ENCODE measurements around the gene PRLHR.

PRLHR gene

DNA sequence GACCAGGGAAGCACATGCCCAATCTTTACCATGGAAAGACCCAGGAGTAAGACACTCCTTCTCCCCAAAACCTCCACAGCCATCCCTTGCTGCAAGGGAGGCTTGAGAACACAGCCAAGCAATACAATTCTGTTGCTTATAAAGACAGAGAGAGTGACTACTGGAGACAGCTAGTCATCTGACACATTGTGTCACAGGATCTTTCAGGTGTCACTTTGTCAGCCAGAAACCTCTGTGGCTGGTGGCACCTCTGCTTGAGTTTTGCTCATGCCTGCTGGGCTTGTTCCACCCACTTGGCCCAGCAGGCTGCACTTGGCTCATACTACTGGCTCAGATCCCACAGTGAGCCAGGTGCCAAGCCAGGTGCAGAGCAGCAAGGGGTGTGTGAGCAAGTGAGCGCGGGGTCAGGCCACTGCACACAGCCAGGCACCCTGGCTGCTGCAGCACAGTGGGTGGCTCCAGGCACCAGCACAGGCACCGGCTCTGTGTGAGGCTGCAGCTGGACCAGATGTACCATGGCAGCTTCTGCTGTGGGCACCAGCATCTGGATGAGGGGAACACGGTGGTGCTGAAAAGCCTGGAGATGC is 12.4 kb upstream of the PRLHR start:
- no peak for TF ChIP-seq JUND (IDR thresholded peaks at IDR 0.05; ENCODE audit: low read depth)
- in situ Hi-C loops (cut with HindIII; ENCODE audit: low pct_unique_long_range_greater_than_20kb, low sequenced_read_pairs): no loop called here
- DNase-seq (ENCODE audit: low read depth in 1 of 2, low spot score in 1 of 2): no peak

- DNase-seq (ENCODE audit: low read depth in 1 of 2, low spot score in 1 of 2): no peak
- in situ Hi-C loops (cut with HindIII; ENCODE audit: low pct_unique_long_range_greater_than_20kb, low sequenced_read_pairs): no loop called here
- TF ChIP-seq JUND (IDR thresholded peaks at IDR 0.05; ENCODE audit: low read depth): no peak
Observed at GRCh38 chr10:118605694-118606093, 10.2 kb upstream of the PRLHR start.

GRCh38 chr10:118596426-118597124 is 1.1 kb upstream of the PRLHR start:
- in situ Hi-C loops (cut with HindIII; ENCODE audit: low pct_unique_long_range_greater_than_20kb, low sequenced_read_pairs): no loop called here
- DNase-seq (ENCODE audit: low read depth in 1 of 2, low spot score in 1 of 2): no peak
- TF ChIP-seq JUND (IDR thresholded peaks at IDR 0.05; ENCODE audit: low read depth): no peak

GRCh38 chr10:118595064-118595420 is 406 bp downstream of the PRLHR start:
- in situ Hi-C loops (cut with HindIII; ENCODE audit: low pct_unique_long_range_greater_than_20kb, low sequenced_read_pairs): no loop called here
- TF ChIP-seq JUND (IDR thresholded peaks at IDR 0.05; ENCODE audit: low read depth): no peak
- no peak for DNase-seq (ENCODE audit: low read depth in 1 of 2, low spot score in 1 of 2)

GRCh38 chr10:118594392-118595063 is 920 bp downstream of the PRLHR start:
- TF ChIP-seq JUND (IDR thresholded peaks at IDR 0.05; ENCODE audit: low read depth): no peak
- in situ Hi-C loops (cut with HindIII; ENCODE audit: low pct_unique_long_range_greater_than_20kb, low sequenced_read_pairs): no loop called here
- peak in 1 of 2 experiments; percentile 5 for DNase-seq (ENCODE audit: low read depth in 1 of 2, low spot score in 1 of 2)

DNA sequence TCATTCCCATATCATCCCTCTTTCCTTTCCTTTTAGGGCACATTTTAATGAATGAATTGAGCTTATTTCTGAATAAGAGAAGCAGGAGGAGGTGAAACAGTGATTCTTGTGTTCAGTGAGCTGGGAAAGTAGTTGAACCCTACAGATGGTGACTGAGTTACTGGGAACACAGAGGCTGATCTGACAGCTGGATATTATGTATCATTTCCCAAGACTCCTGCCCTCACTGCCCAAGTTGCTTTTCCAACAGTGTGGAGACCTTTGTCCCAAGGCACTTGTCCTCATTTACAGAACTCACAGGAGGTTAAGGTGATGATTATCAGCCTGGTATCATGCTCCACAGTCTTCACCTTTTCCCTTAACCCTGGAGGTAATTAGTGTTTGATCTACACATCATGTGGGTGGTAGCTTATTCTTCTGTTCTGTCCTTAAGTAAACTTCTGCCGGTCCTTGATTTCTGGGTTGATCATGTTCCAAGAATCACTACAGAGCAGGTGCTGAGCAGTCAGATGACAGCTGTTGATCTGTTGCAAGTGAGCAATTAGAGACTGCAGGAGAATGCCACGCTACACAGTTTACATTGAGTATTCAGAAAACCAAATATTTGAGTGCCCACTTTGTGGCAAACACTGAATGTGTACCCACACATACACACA is 2.6 kb downstream of the PRLHR start:
- no peak for TF ChIP-seq JUND (IDR thresholded peaks at IDR 0.05; ENCODE audit: low read depth)
- in situ Hi-C loops (cut with HindIII; ENCODE audit: low pct_unique_long_range_greater_than_20kb, low sequenced_read_pairs): no loop called here
- DNase-seq (ENCODE audit: low read depth in 1 of 2, low spot score in 1 of 2): no peak

- in situ Hi-C loops (cut with HindIII; ENCODE audit: low pct_unique_long_range_greater_than_20kb, low sequenced_read_pairs): no loop called here
- peak in 1 of 2 experiments; percentile 19 for DNase-seq (ENCODE audit: low read depth in 1 of 2, low spot score in 1 of 2)
- no peak for TF ChIP-seq JUND (IDR thresholded peaks at IDR 0.05; ENCODE audit: low read depth)
Observed at GRCh38 chr10:118590334-118590733, 5.1 kb downstream of the PRLHR start.

- DNase-seq (ENCODE audit: low read depth in 1 of 2, low spot score in 1 of 2): no peak
- TF ChIP-seq JUND (IDR thresholded peaks at IDR 0.05; ENCODE audit: low read depth): no peak
- in situ Hi-C loops (cut with HindIII; ENCODE audit: low pct_unique_long_range_greater_than_20kb, low sequenced_read_pairs): no loop called here
Observed at GRCh38 chr10:118587881-118588651, 7.4 kb downstream of the PRLHR start.

- in situ Hi-C loops (cut with HindIII; ENCODE audit: low pct_unique_long_range_greater_than_20kb, low sequenced_read_pairs): no loop called here
- no peak for DNase-seq (ENCODE audit: low read depth in 1 of 2, low spot score in 1 of 2)
- no peak for TF ChIP-seq JUND (IDR thresholded peaks at IDR 0.05; ENCODE audit: low read depth)
Observed at GRCh38 chr10:118586911-118587310, 8.5 kb downstream of the PRLHR start.

DNA sequence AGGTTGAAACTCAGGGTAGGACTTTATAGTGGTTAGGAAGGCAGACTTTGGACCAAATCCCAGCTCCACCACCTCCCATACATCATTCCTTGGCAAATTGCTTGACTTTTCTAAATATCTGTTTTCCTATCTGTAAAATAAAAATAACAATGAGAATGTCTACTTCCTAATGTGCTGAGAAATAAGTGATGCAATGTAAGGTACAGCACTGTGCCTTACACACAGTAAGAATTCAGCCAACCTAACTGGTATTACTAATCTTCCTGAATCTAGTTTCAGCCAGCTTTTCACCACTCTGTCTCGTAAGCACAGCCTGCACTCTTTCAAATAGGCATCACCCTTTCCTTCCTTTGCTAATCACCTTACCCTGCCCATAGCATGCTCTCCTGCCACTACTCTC is 9.7 kb downstream of the PRLHR start:
- no peak for TF ChIP-seq JUND (IDR thresholded peaks at IDR 0.05; ENCODE audit: low read depth)
- in situ Hi-C loops (cut with HindIII; ENCODE audit: low pct_unique_long_range_greater_than_20kb, low sequenced_read_pairs): no loop called here
- no peak for DNase-seq (ENCODE audit: low read depth in 1 of 2, low spot score in 1 of 2)

DNA sequence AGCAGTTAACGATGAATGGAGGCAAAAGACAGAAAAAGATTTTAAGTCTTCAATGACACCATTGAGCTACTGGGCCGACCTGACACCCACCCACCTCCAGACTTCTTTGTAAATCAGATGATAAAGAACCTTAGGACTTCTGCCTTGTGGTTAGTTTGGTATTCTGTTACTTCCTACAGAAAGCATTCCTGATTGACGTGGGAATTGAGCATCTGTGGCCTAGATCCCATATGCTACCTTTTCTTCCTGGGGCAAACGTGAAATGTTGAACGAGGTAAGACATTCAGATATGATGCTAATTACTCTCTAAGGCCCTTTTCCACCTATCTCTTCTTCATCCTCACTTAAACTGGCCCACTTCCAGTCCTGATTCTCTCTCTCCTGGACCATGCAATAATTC is 10.2 kb downstream of the PRLHR start:
- no peak for TF ChIP-seq JUND (IDR thresholded peaks at IDR 0.05; ENCODE audit: low read depth)
- in situ Hi-C loops (cut with HindIII; ENCODE audit: low pct_unique_long_range_greater_than_20kb, low sequenced_read_pairs): no loop called here
- no peak for DNase-seq (ENCODE audit: low read depth in 1 of 2, low spot score in 1 of 2)

GRCh38 chr10:118584181-118584954 is 11.1 kb downstream of the PRLHR start:
- in situ Hi-C loops (cut with HindIII; ENCODE audit: low pct_unique_long_range_greater_than_20kb, low sequenced_read_pairs): no loop called here
- no peak for TF ChIP-seq JUND (IDR thresholded peaks at IDR 0.05; ENCODE audit: low read depth)
- DNase-seq (ENCODE audit: low read depth in 1 of 2, low spot score in 1 of 2): no peak
